Activated naive CD4-positive, alpha-beta T cell treated with anti-CD3 and anti-CD28 coated beads, Interleukin-2, amount 50 U/mL, for 72 hours (primary cell): ENCODE measurements around the gene CARMIL3. TPM values are rescaled to one million over a fixed set of nuclear protein-coding genes. Genes with fewer than 3 reads are reported as not detected.
"Not testable (repeated sequence)": the region's sequence is repeated elsewhere in the genome, so short reads cannot be mapped to it uniquely, and the experiment has no call there.

Source experiments
- ATAC-seq, 2 donors: fragments of 150-1000 bp; cut with Tn5 transposase; 2 replicates each; pipeline ENCODE4 v1.10.0; 2021; ENCODE audit warnings: mild to moderate bottlenecking in 2 of 2, moderate library complexity in 2 of 2
- DNase-seq, 2 donors: peaks; one replicate each; pipeline ENCODE4 v3.0.0; 2021 to 2022; ENCODE audit warnings: low spot score in 2 of 2
- H3K27ac Mint-ChIP-seq, 2 donors: one replicate each; pipeline ENCODE4 v1.8.0; 2022; ENCODE audit warnings: mild to moderate bottlenecking in 2 of 2, mixed read lengths in 2 of 2
- H3K36me3 Mint-ChIP-seq, 2 donors: one replicate each; pipeline ENCODE4 v1.8.0; 2022; ENCODE audit warnings: mixed read lengths in 2 of 2
- H3K9me3 Mint-ChIP-seq, 2 donors: one replicate each; pipeline ENCODE4 v1.8.0; 2022; ENCODE audit warnings: mixed read lengths in 2 of 2
- total RNA-seq, 2 donors: library from RNA; stranded (reverse); gene quantifications; one replicate each; pipeline ENCODE4 v1.2.3, GENCODE V29; 2022

Gene CARMIL3
- total RNA-seq, 2 donors from 2014 or later, result 2.1 to 6.7 TPM

- no peak for ATAC-seq
- Mint-ChIP-seq H3K36me3 (peaks cover 21 to 24% of the 10 kb centered on the region in 2 donors), H3K9me3 (no peaks in the 10 kb centered on the region), H3K27ac (peak overlapping the region; percentile 72 to 95)
- DNase-seq, result no peak
These were observed 41.5 kb downstream of the CARMIL3 start for GRCh38 chr14:24093207-24093900.

DNA sequence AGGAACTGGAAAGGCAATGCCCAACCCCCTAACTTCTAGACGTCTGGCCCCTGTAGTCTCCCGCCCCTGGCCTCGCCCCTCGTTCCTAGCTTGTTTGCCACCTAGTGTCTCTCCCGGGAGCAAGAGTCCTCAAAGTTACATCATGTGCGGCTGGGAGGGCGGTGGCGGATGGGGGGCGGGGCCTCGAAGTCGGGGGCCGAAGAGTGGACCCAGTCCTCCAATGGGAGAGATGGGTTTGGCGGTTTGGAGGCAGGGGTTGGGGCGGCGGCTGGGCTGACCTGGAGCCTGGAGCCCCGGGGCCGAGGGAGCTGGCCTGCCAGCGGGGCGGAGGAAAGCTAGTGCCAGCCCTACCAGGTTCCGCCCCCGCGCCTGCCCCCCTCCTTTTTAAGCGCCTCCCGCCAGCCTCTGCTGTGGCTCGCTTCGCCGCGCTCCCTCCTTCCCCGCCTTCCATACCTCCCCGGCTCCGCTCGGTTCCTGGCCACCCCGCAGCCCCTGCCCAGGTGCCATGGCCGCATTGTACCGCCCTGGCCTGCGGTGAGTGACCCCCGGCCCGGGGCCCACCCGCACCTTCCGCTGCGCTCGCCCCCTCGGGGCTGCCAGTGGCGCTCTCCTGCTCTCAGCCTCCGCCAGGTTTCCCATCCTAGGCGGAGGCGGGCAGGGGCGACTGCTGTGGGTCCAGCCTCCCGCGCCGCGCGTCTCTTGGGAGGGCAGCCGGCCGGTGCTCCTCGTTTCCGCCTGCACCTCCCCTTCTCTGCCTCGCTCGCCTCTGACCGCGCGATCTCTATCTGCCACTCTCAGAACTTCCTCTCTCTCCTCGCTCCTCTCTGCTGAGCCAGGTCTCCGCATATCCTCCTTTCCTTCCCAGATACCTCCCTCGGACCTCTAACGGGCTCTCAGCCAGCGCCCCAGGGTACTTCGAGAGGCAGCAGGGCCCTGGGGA lies 42.4 kb downstream of the CARMIL3 start, which contains the start of gene PCK2:
TSS of gene PCK2 (plus strand) at position 411 of the 940 bp plus-strand sequence. CDS start at position 506, 95 bp downstream.
- Mint-ChIP-seq H3K27ac (peak within 1 kb of the TSS; percentile 95 to 100), H3K36me3 (peaks cover 21 to 24% of the 10 kb centered on the region in 2 donors), H3K9me3 (no peaks in the 10 kb centered on the region)
- peak; percentile 84 to 89 for ATAC-seq
- DNase-seq, result peak; percentile 81 to 87

- no peak for ATAC-seq
- H3K36me3 Mint-ChIP-seq, result peaks cover 21 to 25% of the 10 kb centered on the region in 2 donors
- peak overlapping the region; percentile 95 to 100 for H3K27ac Mint-ChIP-seq
- H3K9me3 Mint-ChIP-seq, result no peaks in the 10 kb centered on the region
- no peak for DNase-seq
These were observed 43.0 kb downstream of the CARMIL3 start for GRCh38 chr14:24094841-24095270.

GRCh38 chr14:24095271-24096068 lies 43.7 kb downstream of the CARMIL3 start:
- ATAC-seq (peak; percentile 39 to 59), DNase-seq (peak; percentile 56 to 74)
- peaks cover 21 to 30% of the 10 kb centered on the region in 2 donors for H3K36me3 Mint-ChIP-seq
- H3K9me3 Mint-ChIP-seq, result no peaks in the 10 kb centered on the region
- peak overlapping the region; percentile 95 to 100 for H3K27ac Mint-ChIP-seq

DNA sequence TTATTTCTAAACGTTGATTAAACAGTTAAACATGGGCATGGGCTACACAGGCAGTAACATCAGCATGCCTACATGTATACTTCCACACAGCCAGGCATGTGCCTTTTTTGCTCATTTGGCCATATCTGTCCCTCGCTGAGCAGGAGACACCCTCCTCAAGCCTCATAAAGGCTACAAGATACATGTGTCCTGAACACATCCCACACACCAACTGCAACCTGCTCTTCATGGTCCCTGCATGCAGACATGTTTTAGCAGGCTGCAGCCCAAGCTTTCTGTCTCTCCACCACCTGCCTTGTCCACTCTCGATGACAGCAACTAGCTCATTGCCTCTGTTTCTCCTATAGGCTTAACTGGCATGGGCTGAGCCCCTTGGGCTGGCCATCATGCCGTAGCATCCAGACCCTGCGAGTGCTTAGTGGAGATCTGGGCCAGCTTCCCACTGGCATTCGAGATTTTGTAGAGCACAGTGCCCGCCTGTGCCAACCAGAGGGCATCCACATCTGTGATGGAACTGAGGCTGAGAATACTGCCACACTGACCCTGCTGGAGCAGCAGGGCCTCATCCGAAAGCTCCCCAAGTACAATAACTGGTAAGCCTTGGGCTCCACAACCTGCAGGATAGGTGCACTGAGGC lies 44.9 kb downstream of the CARMIL3 start:
- Mint-ChIP-seq H3K9me3 (no peaks in the 10 kb centered on the region), H3K36me3 (peaks cover 21 to 30% of the 10 kb centered on the region in 2 donors), H3K27ac (peak overlapping the region in 1 of 2 donors; percentile 95)
- DNase-seq (no peak), ATAC-seq (no peak)

- Mint-ChIP-seq H3K9me3 (no peaks in the 10 kb centered on the region), H3K27ac (no peak overlapping the region), H3K36me3 (peaks cover 24 to 34% of the 10 kb centered on the region in 2 donors)
- ATAC-seq (no peak), DNase-seq (no peak)
These were observed 46.6 kb downstream of the CARMIL3 start for GRCh38 chr14:24098229-24098926.

DNA sequence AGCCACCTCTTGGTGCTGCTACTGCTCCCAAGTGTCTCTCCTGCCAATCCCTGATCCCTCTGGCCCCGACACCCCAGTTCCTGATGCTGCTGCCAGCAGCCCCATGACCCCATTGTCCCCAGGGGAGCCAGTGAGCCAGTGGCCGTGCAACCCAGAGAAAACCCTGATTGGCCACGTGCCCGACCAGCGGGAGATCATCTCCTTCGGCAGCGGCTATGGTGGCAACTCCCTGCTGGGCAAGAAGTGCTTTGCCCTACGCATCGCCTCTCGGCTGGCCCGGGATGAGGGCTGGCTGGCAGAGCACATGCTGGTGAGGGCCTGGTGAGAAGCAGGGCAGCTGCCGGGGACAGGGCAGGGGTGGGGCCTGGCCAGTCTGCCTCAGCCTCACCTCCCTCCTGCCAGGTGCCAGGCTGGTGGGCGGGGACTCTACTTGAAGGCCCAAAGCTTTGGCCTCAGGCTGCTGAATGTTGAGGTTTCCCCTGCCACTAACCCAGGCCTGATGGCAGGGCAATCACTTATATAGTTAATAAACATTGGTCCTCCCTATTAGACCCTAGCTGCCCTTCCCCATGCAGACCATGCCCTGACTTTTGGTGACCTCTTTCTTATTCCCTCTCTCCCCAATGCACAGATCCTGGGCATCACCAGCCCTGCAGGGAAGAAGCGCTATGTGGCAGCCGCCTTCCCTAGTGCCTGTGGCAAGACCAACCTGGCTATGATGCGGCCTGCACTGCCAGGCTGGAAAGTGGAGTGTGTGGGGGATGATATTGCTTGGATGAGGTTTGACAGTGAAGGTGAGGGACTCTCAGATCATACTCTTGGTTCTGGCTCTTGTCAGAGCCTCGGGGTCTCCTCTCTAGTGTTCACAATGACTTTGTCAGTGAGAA lies 47.4 kb downstream of the CARMIL3 start:
- DNase-seq (no peak), ATAC-seq (no peak)
- no peaks in the 10 kb centered on the region for H3K9me3 Mint-ChIP-seq
- peak overlapping the region in 1 of 2 donors; percentile 9 for H3K27ac Mint-ChIP-seq
- H3K36me3 Mint-ChIP-seq, result peaks cover 31 to 42% of the 10 kb centered on the region in 2 donors

GRCh38 chr14:24100197-24100981 lies 48.6 kb downstream of the CARMIL3 start:
- ATAC-seq (no peak), DNase-seq (no peak)
- H3K36me3 Mint-ChIP-seq, result peaks cover 26 to 42% of the 10 kb centered on the region in 2 donors
- peak overlapping the region in 1 of 2 donors; percentile 12 for H3K27ac Mint-ChIP-seq
- H3K9me3 Mint-ChIP-seq, result no peaks in the 10 kb centered on the region

DNA sequence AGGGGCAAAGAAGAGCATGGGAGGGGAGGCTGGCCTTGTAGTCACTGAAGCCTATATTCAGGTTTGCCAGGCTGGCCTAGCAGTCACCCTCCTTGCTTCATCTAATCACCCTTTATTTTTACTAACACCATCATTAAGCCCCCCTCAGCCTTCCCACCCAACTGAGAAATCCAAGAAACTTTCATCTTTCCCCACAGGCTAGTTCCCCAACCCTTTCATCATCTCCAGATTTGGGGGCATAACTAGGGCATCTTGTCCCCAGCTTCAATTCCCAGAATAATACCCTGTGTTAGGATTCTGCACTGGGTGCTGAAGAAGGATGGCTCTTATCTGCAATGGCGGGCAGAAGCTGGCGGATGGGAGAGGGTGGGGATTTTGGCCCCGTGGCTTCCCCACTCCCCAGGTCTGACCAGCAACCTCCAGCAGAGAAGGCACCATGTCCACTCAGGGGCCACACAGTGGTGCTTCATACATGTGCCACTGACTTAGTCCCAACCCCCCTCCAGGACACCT lies 49.2 kb downstream of the CARMIL3 start:
- ATAC-seq, result no peak
- Mint-ChIP-seq H3K9me3 (no peaks in the 10 kb centered on the region), H3K27ac (peak overlapping the region in 1 of 2 donors; percentile 36), H3K36me3 (peaks cover 22 to 37% of the 10 kb centered on the region in 2 donors)
- no peak for DNase-seq

GRCh38 chr14:24102357-24103048 lies 50.7 kb downstream of the CARMIL3 start:
- Mint-ChIP-seq H3K36me3 (peaks cover 15 to 29% of the 10 kb centered on the region in 2 donors), H3K27ac (no peak overlapping the region)
- no peak for DNase-seq

DNA sequence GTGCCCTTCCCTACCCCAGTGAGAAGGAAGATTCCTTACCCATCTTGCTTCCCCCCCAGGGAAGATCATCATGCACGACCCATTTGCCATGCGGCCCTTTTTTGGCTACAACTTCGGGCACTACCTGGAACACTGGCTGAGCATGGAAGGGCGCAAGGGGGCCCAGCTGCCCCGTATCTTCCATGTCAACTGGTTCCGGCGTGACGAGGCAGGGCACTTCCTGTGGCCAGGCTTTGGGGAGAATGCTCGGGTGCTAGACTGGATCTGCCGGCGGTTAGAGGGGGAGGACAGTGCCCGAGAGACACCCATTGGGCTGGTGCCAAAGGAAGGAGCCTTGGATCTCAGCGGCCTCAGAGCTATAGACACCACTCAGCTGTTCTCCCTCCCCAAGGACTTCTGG lies 51.6 kb downstream of the CARMIL3 start:
- H3K36me3 Mint-ChIP-seq, result peaks cover 15 to 29% of the 10 kb centered on the region in 2 donors
- H3K9me3 Mint-ChIP-seq, result no peaks in the 10 kb centered on the region
- DNase-seq (no peak), ATAC-seq (no peak)
- H3K27ac Mint-ChIP-seq, result peak overlapping the region in 1 of 2 donors; percentile 72

More at GRCh38 chr14:24102357-24103048, 50.7 kb downstream of the CARMIL3 start:
- H3K9me3 Mint-ChIP-seq, result no peaks in the 10 kb centered on the region
- no peak for ATAC-seq

DNA sequence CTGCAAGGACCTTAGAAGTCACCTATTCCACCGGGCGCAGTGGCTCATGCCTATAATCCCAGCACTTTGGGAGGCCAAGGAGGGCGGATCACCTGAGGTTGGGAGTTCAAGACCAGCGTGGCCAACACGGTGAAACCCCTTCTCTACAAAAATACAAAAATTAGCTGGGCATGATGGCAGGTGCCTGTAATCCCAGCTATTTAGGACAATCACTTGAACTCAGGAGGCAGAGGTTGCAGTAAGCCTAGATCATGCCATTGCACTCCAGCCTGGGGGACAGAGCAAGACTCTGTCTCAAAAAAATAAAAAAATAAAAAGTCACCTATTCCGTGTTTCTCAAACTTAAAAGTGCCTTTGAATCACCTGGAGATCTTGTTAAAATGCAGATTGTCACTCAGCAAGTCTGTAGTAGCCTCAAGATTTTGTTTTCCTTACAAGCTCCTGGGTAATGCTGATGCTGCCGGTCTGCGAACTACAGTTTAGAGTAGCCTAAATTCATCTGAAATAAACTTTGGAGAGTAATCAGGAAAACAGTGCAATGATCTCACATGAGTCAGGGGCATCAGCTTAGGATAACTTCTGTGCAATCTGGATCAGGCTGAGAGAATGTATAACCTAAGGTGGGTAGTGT lies 53.9 kb downstream of the CARMIL3 start:
- H3K36me3 Mint-ChIP-seq, result peaks cover 15 to 23% of the 10 kb centered on the region in 2 donors
- not testable (repeated sequence) for ATAC-seq, DNase-seq, H3K9me3 Mint-ChIP-seq
- peak overlapping the region; percentile 15 to 16 for H3K27ac Mint-ChIP-seq
